Fibroblast of the conjunctiva (primary cell): ENCODE results near the gene DCP1A.
A peak's percentile ranks its signal among the peaks of the same experiment; 100 is the strongest.
"Not testable (repeated sequence)": the region's sequence is repeated elsewhere in the genome, so short reads cannot be mapped to it uniquely, and the experiment has no call there.

ENCODE experiments used
- DNase-seq: peaks from one replicate; pipeline ENCODE4 v3.0.0-alpha.2; 2010; ENCODE audit warnings: low read depth

Gene DCP1A

DNA sequence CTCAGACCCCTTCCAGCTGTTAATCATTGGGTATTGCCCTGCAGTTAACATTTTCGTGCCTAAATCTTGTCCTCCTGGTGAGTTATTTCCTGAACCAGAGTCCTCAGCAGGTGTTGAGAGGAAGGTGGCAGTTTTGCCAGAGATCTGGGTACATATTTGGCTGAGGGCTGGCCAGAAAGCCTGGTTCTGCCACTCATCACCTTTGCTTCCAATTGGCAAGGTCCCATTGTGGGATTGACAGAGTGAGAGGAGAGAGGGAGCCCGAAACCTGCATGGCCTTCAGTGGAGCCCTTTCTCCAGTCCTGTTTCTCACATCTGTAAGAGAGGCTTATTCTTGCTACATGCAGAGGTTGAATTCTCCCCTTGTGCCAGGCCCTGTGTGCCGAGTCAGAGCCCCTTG is 82.6 kb downstream of the DCP1A start:
- DNase-seq = no peak

DNA sequence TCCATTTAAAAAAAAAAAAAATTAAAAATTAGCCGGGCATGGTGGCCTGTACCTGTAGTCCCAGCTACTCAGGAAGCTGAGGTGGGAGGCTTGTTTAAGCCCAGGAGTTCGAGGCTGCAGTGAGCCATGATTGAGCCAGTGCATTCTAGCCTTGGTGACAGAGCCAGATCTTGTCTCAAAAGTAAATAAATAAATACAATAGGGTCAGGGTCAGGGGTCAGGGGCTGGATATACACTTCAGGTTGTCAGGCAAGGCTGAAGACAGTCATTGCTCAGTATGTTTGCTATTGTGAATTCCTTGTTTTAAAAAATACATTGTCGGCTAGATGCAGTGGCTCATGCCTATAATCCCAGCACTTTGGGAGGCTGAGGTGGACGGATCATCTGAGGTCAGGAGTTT is 83.4 kb downstream of the DCP1A start:
- DNase-seq = no peak

DNA sequence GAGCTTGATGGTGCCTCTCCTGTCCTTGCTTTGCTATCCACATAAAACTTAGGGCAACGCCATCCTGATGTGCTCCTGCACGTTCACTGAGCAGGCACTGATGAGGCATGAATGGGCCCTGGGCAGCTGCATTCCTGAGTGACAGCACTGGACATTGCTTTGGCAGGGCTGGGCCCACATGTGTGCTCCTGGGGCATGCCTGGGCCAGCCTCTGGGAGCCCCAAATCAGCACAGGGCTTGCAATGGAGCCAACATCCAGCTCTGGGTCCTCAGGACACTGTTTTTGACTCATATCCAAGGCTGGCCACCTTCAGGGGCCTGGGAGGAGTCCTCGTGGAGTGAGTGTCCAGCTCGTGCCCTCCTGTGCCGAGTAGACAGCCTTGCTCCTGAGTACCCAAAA is 85.6 kb downstream of the DCP1A start:
- no peak for DNase-seq

DNA sequence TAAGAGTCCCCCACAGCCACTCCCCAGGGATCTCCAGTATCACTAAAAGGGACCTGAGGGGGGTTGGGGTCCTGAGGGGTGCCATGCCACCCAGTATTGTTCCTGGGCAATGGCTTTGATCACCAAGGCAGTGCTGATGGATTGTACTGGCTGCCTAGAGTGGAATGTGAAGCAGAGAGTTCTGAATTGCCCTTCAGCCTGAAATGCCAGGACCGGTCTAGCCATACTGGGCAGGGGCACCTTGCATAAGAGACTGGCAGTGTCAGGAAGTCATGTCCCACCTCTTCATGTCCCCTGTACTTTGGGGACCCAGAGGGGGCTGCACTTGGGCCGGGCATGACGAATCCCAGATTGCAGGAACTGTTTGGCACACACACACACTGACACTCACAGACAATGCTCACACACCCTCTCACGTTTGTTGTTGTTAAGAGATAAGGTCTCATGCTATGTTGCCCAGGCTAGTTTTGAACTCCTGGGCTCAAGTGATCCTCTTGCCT is 87.0 kb downstream of the DCP1A start:
- DNase-seq = no peak

DNA sequence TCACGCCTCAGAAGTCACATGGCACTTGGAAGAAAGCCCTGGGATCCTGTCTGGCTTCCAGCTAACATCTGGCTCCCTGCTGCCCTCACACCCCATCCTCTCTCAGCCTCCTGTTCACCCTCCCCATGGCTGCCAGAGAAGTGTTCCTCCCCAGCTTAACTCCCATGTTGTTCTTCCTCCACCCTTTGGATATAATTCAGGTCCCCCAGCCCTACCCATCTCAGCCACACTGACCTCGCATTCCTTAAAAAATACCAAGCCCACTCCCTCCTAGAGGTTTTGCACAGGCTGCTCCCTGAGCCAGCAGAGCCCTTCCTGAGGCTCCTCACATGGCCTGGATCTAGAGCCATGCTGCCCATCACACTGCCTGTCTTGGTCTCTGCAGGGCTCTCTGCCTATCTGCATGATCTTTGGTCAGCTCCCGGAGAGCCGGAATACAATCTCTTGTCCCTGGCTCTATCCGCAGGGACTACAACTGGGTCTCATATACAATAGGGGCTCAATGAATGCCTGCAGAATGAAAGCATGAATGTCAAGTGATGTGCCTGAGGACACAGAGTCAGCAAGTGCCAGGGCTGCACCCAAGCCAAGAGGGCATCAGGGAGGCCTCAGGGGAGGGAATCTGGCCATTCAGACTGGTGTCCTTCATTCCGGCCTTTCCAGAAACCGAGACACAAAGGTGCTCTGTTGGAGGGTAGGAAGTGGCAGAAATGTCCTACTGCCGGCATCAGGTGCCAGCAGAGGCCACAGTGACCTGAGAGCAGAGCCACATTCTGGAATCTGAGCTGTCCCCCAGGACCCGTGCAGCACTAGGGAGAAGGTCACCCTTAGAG is 87.7 kb downstream of the DCP1A start:
- DNase-seq = no peak

DNA sequence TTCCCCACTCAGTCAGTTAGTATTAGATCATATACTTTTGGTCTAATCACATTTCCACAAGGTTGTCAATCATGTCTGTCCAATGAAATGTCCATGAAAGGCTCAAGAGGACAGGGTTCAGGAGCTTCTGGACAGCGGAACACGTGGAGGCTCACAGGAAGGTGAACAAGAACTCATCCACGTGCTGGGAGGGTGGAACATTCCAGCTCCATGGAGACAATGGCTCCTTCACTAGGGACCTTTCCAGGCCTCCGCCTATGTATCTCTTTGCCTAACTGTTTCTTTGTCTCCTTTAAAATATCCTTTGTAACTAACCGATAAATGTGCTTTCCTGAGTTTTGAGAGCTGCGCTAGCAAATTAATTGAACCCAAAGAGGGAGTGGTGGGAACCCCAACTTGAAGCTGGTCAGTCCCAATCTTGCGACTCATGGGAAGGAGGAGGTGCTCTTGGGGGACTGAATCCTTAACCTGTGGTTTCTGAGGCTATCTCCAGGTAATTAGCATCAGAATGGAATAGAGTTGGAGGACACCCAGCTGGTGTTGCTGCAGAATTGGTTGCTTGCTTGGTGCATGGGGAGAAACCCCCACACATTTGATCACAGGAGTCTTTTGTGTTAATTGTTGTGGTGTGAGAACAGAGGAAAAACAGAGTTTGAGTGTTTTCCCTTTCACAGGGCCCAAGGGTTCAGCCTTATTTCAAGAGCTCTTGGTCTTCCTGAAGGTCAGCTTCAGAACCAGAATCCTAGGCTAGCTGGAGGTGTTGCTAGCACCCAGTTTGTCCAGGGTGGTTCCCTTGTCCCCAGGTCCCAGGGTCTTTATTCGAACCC is 88.5 kb downstream of the DCP1A start:
- no peak for DNase-seq

DNA sequence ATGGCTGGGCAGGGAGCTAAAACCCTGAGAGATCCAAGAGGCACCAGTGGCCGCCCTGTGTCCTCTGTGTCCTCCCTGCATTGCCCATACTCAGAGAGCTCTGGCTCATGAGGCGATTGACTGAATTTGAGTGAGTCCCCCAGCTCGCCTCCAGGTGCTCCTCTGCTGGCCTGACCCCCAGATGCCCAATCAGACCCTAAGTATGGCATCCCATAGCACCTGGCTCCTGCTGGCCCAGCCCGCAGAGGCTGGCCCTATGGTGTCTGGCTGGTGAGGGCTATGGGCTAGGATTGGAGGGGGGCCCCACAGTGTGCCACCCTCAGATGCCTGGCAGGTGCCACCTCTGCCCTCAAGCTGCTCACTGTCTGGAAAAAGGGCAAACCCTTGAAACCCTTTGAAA is 89.9 kb downstream of the DCP1A start:
- no peak for DNase-seq

DNA sequence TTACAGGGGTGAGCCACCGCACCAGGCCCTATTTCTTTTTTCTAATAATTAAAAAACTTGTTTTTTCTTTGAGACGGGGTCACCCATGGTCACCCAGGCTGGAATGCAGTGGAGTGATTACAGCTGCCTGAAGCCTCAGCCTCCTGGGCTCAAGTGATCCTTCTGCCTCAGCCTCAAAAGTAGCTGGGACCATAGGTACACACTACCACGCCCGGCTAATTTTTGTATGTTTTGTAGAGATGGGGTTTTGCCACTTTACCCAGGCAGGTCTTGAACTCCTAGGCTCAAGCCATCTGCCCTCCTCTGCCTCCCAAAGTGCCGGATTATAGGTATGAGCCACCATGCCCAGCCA is 90.7 kb downstream of the DCP1A start:
- DNase-seq = no peak

DNA sequence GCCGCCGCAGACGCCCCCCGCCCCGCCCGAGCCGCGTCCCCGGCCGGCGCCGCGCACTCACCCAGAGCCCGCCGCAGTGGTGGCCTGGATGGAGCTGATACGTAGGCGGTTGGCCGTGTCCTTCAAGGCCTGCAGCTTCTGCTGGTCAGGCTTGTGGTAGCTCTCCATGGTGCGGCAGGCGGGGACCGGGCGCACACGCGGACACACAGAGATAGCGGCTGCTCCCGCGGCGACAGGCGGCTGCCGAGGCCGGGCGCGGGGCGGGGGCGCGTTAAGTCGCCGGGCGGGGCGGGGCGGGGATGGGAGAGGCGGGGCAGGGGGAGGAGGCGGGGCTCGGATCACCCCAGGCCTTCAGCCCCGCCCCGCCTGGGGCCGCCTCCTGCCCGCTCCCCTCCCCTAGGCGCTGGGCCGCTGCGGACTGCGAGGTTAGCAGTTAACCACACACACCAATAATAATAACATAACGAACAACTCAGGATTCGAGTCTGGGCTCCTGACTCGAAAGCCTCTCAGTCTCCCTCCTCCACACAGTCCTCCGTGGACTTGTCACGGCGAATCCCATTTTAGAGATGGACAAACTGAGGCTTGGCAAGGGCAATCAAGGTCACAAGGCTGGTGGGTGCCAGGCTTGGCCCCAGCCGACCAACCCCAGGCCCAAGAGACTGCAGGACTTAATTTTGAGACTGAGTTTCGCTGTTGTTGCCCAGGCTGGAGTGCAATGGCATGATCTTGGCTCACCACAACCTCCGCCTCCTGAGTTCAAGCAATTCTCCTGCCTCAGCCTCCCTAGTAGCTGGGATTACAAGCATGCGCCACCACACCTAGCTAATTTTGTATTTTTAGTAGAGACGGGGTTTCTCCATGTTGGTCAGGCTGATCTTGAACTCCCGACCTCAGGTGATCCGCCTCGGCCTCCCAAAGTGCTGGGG is 91.3 kb downstream of the DCP1A start, which contains the start of gene TKT:
Gene TKT, minus strand, starts transcription at position 248 of the 929 bp plus-strand sequence. Its CDS starts 80 bp downstream, at position 168.
- DNase-seq = peak; percentile 76

DNA sequence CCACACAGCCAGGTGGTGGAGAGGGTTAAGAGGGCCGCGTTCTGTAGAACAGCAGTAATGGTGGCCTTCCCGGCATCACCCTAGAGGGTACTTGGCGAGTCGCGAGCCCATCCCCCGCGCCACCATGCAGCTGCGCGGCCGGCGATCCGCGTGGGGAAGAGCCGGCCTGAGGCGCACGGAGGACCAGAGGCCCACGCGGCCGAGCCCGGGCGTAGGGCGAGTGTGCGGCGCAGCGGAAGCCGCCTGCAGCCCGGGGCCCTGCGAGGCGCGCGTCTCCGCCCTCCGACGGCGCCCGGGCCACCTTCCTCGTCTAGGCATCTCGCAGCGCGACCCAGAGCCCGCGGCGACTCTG is 91.9 kb downstream of the DCP1A start:
- no peak for DNase-seq

DNA sequence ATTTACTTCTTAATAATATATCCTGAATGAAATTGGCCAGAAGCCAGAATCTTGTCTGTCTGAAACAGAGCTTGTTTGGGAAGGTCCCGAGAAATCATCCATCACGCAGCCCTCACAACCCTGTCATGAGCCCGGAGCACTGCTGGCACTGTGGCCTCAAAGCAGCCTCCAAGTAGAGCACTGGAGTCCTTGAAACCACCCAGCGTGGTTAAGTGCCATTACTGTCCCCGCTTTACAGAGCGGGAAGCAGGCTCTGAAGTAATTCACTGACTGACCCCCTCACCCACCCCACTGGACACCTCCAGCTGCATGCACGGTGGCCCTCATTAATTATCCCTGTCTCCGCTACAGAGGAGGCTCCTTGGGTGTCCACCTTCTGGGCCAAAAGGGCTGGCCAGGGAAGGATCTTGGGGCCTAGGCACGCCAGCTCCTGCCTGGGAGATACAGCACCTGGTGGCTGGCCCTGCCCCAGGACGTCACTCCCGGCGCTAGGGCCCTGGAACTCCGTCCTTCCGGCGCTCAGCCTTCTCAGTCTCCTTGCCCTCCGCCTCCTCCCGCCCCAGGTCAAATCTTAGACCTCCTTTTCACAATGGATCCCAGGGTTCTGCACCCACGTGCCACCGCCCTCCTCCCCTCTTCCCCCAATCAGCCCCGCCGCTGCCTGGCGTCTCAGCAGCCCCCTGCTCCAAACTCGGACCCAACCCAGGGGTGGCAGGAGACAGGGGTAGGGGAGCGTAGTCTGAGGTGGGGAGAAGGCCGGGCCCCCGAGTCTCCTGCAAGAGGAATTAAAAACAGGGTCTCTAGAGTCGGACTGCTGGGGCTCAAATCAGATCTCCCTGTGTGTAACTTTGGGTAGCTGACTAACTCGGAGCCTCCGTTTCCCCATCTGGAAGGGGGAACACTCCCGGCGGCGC is 92.6 kb downstream of the DCP1A start:
- DNase-seq = peak; percentile 34

DNA sequence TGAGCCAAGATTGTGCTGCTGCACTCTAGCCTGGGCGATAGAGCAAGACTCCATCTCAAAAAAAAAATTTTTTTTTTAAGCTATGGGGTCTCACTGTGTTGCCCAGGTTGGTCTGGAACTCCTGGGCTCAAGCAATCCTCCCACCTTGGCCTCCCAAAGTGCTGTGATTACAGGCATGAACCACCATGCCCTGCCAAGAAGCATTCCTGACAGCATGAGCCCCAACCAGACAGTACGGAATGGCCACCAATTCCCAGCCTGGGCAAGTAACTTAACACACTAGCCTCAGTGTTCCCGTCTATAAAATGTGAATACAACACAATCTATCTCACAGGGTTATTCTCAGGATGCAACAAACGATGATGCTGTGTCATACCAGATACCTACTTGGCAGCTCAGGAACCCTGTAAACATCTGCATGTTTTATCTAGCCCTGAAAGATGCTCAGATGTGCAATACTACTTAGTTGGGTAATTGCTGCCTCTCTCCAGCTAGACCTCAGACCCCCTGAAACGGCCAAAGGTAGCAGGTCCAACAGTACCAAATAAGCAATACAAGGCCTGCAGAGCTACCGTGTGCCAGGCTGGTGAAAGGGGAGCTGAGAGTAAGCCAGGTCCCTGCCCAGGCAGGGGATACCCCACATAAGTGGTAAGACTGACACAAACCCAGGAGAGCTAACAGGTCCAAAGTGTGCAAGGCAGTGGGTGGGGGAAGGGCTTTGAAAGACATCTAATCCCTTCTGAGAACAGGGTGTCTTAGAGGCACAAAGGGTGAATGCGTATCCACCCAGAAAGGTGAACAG is 93.4 kb downstream of the DCP1A start:
- DNase-seq = no peak

DNA sequence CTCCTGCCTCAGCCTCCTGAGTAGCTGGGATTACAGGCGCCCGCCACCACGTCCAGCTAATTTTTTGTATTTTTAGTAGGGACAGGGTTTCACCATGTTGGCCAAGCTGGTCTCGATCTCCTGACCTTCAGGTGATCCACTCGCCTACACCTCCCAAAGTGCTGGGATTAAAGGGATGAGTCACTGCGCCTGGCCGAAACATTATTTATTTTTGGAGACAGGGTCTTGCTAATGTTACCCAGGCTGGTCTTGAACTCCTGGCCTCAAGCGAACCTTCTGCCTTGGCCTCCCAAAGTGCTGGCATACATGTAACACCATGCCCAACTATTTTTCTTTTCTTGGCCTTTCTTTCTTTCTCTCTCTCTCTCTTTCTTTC is 94.4 kb downstream of the DCP1A start:
- DNase-seq = not testable (repeated sequence)

DNA sequence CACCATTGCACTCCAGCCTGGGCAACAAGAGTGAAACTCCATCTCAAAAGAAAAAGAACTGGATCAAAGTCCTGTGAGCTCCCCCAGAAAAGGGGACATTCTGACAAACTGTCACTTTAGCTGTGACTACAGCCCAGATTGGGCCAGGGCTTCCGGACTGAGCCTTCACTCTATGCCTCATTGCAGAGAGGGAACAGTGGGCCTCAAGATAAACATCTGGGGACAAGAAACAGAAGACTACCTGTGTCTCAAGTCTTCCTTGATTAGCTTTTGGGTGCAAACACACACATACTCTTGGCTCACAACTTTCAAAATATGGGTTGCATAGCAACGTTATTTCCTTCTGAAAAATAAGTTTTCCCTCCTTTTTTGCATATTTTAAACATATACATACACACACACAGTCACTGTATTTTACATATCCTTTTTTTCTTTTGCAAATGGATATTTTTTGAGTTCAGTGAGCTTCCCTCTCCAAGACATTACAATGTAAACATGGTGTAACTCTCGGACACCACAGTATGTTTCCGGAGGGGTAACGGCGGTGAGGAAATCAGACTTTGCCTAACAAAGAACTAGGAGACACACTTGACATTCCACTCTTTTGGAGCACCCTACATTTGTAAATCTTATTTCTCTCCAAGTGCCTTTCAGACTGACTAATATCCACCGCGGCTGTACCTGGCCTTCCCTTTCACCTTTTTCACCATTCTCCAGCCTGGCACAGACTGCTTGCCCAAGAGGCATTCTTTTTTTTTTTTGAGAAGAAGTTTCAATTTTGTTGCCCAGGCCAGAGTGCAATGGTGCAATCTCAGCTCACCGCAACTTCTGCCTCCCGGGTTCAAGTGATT is 95.0 kb downstream of the DCP1A start:
- no peak for DNase-seq

DNA sequence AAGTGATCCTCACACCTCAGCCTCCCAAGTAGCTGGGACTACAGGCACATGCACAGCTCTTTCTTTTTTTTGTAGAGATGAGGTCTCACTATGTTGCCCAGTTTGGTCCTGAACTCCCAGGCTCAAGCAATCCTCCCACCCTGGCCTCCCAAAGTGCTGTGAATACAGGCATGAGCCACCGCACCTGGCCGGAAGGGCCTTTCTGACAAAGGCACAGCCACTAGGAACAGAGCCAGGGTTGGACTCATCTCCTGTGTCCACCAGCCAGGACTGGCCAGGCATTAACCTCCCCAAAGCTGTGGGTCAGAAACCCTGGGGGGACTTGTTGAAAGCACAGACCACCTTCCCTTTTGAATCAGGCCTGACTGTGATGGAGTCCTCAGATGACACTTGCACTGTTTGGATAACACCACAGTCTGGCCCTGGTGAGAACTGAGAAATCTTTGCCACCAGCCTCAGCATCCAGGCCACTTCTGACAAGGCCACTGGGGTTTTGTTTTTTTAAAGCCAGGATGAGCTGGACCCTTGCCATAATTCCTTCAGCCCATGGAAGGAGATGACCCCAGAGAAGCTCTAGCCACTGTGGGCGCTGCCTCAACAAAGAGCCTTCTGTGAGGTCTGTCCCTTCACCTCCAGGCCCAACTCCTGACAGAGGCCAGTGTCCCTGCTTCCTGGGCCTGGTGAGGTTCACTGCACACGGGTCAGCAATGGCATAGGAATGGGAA is 96.3 kb downstream of the DCP1A start:
- no peak for DNase-seq

DNA sequence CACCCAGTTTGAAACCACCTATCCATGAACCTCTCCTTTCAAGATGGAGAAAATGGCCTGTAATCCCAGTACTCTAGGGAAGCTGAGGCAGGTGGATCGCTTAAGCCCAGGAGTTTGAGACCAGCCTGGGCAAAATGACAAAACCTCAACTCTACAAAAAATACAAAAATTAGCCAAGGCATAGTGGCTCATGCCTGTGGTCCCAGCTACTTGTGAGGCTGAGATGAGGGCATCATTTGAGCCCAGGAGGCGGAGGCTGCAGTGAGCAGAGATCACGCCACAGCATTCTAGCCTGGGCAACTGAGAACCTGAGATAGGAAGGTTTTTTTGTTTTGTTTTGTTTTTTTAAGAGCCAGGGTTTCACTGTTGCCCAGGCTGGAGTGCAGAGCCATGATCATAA is 96.9 kb downstream of the DCP1A start:
- no peak for DNase-seq

DNA sequence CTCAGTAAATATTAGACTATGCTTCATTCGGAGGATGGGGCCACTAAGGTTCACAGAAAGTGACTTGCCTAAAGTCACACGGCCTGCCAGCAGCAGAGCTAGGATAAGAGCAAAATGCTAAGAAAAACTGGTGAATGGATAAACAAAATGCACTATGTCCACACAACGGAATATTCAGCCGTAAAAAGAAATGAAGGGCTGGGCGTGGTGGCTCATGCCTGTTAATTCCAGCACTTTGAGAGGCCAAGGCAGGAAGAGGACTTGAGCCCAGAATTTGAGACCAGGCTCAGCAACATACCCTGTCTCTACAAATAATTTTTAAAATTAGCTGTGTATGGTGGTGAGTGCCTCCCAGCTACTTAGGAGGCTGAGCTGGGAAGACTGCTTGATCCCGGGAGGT is 99.2 kb downstream of the DCP1A start:
- DNase-seq = no peak

DNA sequence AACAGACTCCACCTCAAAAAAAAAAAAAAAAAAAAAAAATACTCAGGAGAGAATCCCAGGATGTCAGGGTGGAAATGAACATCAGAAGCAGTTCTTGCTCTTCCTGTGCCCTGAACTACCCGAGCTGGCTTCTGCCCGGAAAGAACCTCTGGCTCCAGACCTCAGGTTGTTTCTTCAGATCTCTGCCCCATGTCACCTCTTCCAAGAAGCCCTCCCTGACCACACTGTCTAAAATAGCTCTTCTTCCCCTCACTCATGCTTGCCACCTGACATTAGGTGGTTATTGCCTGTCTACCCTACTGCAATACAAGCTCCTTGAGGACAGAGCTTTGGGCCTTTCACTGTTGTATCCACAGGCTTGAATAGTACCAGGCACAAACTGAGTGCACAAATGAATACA is 99.7 kb downstream of the DCP1A start:
- DNase-seq = no peak

DNA sequence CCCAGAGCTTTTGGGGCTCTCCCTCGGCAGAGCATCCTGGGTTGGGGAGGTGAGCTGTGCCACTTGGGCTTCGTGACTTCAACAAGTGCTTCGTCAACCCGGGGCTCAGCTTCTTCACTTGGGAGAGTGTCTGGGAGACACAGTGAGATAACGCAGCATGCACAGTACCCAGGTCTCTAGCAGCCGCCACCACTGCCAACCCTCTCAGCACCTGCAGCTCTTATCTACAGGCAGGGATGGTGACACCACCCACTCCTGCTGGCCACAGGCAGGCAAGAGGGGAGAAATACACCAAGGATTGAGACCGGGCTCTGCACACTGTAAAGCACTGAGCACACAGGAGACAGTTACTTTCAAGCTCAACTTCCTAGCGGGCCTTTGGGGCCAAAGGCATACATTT is 103.1 kb downstream of the DCP1A start:
- no peak for DNase-seq
